Aortic smooth muscle cell (primary cell): ENCODE results near the gene PHLDB2. TPM values are rescaled to one million over a fixed set of nuclear protein-coding genes. Genes with fewer than 3 reads are reported as not detected.

Experiments used
- total RNA-seq: library from RNA; depleted of rRNA; stranded (reverse); fragments of >200 nt; gene quantifications from 2 replicates; pipeline ENCODE4 v1.2.3, GENCODE V29; 2014

PHLDB2 gene
- total RNA-seq, result 69.5 and 98.7 TPM in 2 replicates

GRCh38 chr3:111859061-111859973, at the start of gene PHLDB2:
Gene PHLDB2 (plus strand): TSS chr3:111859265. CDS start chr3:111884078, 24,813 bp downstream.

GRCh38 chr3:111978583-111979433, 119.7 kb downstream of the PHLDB2 start, which contains the start of gene ABHD10:
Gene ABHD10 (plus strand): TSS chr3:111979026. CDS start chr3:111979062, 36 bp downstream.

DNA sequence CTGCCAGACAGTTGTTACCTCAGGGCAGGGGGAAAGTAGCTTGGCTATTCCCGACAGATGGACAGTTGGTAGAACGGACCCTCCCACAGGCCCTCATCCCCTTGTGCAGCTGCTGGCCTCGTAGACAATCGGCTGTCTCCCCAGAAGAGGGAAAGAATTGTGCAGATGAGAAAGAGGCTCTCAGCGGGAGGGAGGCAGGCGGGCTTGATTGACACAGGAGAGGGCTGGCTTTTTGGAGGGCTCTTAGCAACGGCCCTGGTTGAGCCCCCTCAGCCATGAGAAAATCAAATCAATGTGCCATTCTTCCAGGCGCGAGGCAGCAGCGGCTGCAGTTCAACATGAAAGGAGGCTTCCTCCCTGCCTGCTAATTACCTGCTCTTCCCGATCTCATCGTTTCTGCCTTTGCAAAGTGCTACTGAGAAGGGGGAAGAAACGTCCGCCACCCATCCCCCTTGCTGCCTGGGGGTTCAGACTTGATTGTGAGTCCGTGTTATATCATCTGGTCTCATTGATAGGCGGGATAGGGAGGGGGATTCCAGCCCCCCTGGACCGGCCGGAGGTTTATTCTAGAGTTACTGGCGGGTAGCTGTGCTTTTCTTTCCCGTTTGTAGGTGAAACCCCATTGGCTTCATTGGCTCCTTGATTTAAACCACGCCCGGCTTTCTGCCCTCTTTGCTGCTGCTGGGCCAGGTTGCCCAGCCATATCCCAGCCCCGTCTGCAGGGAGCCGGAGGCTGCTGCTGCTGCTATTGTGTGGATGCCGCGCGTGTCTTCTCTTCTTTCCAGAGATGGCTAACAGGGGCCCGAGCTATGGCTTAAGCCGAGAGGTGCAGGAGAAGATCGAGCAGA, 139.8 kb downstream of the PHLDB2 start, which contains the start of gene TAGLN3:
Gene TAGLN3 (plus strand): TSS at position 287 of the 848 bp plus-strand sequence. CDS start 501 bp downstream, at position 788.

Other genes with a start within 250 kb of the PHLDB2 start
- gene PLCXD2, start 184.6 kb upstream of the PHLDB2 start, total RNA-seq, result 1.4 and 4.5 TPM in 2 replicates
- 33.0 and 37.4 TPM in 2 replicates for gene ABHD10, start 119.8 kb downstream of the PHLDB2 start, total RNA-seq
- gene TAGLN3, start 139.7 kb downstream of the PHLDB2 start, total RNA-seq, result not detected in 2 replicates
- gene TMPRSS7, start 175.5 kb downstream of the PHLDB2 start, total RNA-seq, result under 0.01 TPM in 1 of 2 replicates, not detected in the other
- gene C3orf52, start 227.1 kb downstream of the PHLDB2 start, total RNA-seq, result 4.0 and 4.8 TPM in 2 replicates